Measurements from ENCODE around the gene SAMD13. TPM values are rescaled to one million over a fixed set of nuclear protein-coding genes. Genes with fewer than 3 reads are reported as not detected.

SAMD13 gene
- total and polyA plus RNA-seq, 4 donors = 0.17 to 0.61 (median 0.17) TPM; not detected in 1

DNA sequence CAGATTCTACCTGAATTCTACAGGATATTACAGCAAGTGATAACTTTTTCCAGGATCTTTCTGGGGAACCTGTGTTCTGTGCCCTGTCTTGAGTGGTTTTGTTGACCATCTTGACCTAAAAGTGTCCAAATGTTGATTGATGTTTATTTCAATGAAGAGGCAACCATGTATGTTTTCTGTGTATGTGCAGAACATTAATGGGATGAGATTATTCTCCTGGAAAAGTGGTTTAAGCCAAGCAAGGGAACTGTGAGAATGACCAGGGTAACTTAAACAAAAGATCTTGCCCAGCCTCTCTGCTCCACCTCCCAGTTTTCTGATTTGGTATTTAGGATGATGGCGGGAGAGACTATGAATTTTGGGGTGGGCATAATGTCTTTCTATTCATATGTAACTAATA lies 1.0 kb upstream of the SAMD13 start:
- H3K4me1 ChIP-seq (ENCODE audit: control insufficient read depth in 4 of 4, insufficient read depth in 4 of 4, low read length in 3 of 4) = peaks cover 0 to 24% (median 10%) of the 10 kb centered on the region in 4 donors
- no peak overlapping the region for H3K9ac ChIP-seq (ENCODE audit: low read depth in 1 of 2, low read length in 2 of 2)
- TF ChIP-seq TAF1 (conservative IDR thresholded peaks at IDR 0.05) (no peak), YY1 (IDR thresholded peaks at IDR 0.05) (no peak), FOXA1 (IDR thresholded peaks at IDR 0.05) (no peak), SP1 (IDR thresholded peaks at IDR 0.05) (no peak)
- no peaks in the 10 kb centered on the region for H3K27me3 ChIP-seq (ENCODE audit: control insufficient read depth in 4 of 4, insufficient read depth in 4 of 4, low read length in 3 of 4)
- no peaks in the 10 kb centered on the region for H3K36me3 ChIP-seq (ENCODE audit: control insufficient read depth in 4 of 4, insufficient read depth in 3 of 4, low read depth in 1 of 4, low read length in 3 of 4)
- no peak for DNase-seq (ENCODE audit: low spot score)
- no peak overlapping the region for H3K4me3 ChIP-seq (ENCODE audit: low read depth in 1 of 3, low read length in 3 of 3)
- no peak overlapping the region for H3K27ac ChIP-seq (ENCODE audit: low read depth in 1 of 2, low read length in 2 of 2)
- peaks cover 0 to 6% (median under 1%) of the 10 kb centered on the region in 4 donors for H3K9me3 ChIP-seq (ENCODE audit: control insufficient read depth in 4 of 4, low read length in 3 of 4)
- 88% methylated on average over 1 of the region's 1 CpG for WGBS

DNA sequence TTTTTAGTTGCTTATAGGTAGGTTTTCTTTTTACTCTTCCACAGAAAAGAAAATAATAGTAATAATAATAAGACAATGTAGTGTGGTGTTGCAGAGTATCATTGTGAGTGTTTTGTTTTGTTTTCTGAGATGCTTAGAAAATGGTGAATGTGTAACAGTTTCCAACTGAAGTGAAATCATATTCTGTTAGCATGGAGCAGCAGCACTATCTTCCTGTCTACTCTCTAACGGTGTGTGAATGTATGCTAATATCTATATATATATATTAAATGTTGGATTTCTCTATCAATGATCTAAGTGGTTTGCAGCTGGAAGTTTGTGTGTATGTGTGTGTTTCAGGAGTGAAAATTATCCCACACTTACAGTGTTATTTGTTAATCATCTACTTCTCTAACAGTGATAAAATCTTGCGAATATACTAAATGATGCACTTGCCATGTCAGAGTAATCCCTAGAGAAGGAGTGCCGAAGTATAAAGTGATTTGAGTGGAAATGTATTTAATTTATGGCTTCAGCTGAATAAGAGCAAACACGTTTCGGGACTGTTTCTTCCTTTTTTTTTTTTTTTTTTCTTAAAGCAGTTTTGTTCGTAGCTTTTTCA lies 377 bp downstream of the SAMD13 start:
- H3K27ac ChIP-seq (ENCODE audit: low read depth in 1 of 2, low read length in 2 of 2) = no peak overlapping the region
- H3K27me3 ChIP-seq (ENCODE audit: control insufficient read depth in 4 of 4, insufficient read depth in 4 of 4, low read length in 3 of 4) = no peaks in the 10 kb centered on the region
- peaks cover 0 to 24% (median 10%) of the 10 kb centered on the region in 4 donors for H3K4me1 ChIP-seq (ENCODE audit: control insufficient read depth in 4 of 4, insufficient read depth in 4 of 4, low read length in 3 of 4)
- TF ChIP-seq EGR1 (IDR thresholded peaks at IDR 0.05; ENCODE audit: low read depth in 2 of 2) = no peak
- no peak for TF ChIP-seq MAX (IDR thresholded peaks at IDR 0.05)
- no peak for TF ChIP-seq REST (IDR thresholded peaks at IDR 0.05)
- TF ChIP-seq SP1 (IDR thresholded peaks at IDR 0.05) = no peak
- no peak for TF ChIP-seq YY1 (IDR thresholded peaks at IDR 0.05)
- no peak for TF ChIP-seq JUND (IDR thresholded peaks at IDR 0.05)
- TF ChIP-seq, protein P1, sequence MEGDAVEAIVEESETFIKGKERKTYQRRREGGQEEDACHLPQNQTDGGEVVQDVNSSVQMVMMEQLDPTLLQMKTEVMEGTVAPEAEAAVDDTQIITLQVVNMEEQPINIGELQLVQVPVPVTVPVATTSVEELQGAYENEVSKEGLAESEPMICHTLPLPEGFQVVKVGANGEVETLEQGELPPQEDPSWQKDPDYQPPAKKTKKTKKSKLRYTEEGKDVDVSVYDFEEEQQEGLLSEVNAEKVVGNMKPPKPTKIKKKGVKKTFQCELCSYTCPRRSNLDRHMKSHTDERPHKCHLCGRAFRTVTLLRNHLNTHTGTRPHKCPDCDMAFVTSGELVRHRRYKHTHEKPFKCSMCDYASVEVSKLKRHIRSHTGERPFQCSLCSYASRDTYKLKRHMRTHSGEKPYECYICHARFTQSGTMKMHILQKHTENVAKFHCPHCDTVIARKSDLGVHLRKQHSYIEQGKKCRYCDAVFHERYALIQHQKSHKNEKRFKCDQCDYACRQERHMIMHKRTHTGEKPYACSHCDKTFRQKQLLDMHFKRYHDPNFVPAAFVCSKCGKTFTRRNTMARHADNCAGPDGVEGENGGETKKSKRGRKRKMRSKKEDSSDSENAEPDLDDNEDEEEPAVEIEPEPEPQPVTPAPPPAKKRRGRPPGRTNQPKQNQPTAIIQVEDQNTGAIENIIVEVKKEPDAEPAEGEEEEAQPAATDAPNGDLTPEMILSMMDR (IDR thresholded peaks at IDR 0.05; ENCODE audit: low read depth, low read length, missing input control) = no peak
- TF ChIP-seq HNF4G (IDR thresholded peaks at IDR 0.05) = no peak
- no peak for TF ChIP-seq RXRA (IDR thresholded peaks at IDR 0.05)
- TF ChIP-seq GABPA (IDR thresholded peaks at IDR 0.05 in 1 of 2, conservative IDR thresholded peaks at IDR 0.05 in 1 of 2) = no peak
- H3K36me3 ChIP-seq (ENCODE audit: control insufficient read depth in 4 of 4, insufficient read depth in 3 of 4, low read depth in 1 of 4, low read length in 3 of 4) = no peaks in the 10 kb centered on the region
- WGBS = 36% methylated on average over 6 of the region's 6 CpGs
- H3K4me3 ChIP-seq (ENCODE audit: low read depth in 1 of 3, low read length in 3 of 3) = no peak overlapping the region
- DNase-seq (ENCODE audit: low spot score) = no peak
- no peak overlapping the region for H3K9ac ChIP-seq (ENCODE audit: low read depth in 1 of 2, low read length in 2 of 2)
- H3K9me3 ChIP-seq (ENCODE audit: control insufficient read depth in 4 of 4, low read length in 3 of 4) = no peaks in the 10 kb centered on the region
